Kidney capillary endothelial cell (primary cell): ENCODE measurements around the gene FREM2.

ENCODE experiments used
- DNase-seq: peaks from one replicate; pipeline ENCODE4 v3.0.0-alpha.2; 2018; ENCODE audit warnings: low spot score

Gene FREM2

DNA sequence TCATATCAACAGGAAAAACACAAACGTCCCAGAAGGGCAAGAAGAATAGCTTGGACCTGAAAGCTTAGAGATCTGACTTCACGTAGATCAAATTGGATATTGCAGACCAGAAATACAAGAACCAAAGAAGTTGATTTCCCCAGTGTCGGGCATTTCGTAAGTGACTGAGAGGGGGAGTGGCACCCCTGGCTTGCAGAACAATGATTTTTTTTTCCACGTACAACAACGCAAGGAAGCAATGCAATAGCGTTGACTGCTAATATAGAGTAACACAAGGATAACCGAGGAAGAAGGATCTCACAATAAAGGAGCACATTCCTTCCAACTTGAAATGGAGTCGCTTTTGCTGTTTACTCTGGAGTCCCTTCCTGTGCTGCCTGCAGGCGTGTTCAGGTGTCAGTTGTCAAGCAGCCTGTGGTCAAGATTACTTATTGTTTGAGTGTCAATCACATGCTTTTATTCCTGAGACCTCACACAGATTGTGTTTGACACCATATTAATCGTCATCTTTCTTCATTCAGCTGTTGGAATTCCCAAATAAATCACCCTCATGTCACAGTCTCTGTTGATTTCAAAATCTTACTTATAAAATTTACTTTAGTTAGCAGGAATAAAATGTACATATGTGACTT is 139.4 kb downstream of the FREM2 start:
- no peak for DNase-seq

DNA sequence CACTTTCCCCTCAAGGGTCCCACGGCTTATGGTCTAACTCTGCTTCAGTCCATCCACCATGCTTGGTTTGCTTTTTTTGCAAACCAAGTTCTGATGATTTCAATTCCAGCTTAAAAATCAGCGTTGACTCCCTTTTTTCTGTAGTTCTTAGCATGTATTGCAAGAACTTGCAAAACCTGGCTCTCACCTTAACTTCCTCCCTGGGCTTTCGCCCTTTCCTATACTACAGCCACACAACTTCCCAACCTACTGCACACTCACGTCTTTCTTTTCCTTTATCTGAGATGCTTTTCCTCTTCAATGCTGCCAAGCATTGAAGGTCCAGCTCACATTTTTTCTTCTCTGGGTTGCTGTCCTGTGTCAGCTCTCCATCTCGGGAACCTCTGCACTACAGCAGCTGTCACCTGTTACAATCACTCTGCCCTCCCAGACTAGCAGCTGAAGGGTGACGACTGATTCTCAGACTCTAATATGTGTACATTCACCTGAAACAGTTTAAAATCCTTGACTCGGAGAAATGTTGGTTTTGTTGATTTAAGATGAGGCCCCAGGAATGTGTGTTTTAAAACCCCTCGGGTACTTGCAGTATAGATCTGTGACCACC is 143.7 kb downstream of the FREM2 start:
- no peak for DNase-seq

DNA sequence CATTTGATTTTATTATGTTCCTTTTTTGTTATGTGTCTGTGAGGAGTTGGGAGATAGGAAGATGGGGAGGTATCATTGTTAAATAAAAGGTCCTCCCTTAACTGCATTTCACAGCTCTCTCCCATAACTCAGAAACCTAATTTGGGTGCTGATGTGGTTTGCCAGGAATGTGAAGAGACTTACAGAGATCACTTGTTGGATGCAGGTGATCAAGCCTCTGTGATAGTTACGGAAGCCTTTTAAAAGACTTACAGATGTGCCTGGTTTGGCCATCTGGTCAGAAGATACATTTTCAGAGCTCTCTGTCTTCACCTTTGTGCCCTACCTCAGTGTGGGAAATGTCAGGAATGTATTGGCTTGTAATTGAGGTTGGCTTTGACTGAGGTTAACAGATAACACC is 157.7 kb downstream of the FREM2 start:
- no peak for DNase-seq

DNA sequence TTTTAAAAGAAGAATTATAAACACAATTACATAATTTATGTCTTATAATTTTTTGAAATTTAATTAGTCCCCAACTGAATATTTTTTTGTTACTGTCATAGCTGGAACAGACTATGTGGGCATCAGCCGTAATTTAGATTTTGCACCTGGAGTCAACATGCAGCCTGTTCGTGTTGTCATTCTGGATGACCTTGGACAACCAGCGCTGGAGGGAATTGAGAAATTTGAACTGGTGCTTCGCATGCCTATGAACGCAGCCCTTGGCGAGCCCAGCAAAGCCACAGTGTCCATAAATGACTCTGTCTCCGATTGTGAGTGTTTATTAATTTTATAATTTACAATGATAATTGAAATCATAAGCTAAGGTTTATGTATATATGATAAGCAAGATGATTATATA is 161.5 kb downstream of the FREM2 start:
- no peak for DNase-seq

DNA sequence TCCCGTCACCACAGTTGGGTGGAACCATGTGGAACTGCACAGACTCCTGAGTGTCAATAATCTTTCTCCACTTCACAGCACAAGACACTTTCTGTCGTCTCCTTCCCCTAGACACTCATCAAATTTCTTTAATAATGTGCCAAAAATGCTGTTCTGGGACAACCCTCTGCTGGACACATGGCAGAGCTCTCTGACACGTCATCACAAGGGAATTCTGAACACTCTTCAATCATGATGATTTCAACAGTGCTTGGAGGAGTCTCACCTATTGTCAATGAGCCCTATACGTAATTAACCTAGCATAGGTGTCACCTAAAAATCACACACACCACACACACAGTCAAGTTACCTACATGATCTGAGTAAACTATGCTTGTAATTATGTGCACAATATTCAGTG is 162.4 kb downstream of the FREM2 start:
- DNase-seq = no peak

DNA sequence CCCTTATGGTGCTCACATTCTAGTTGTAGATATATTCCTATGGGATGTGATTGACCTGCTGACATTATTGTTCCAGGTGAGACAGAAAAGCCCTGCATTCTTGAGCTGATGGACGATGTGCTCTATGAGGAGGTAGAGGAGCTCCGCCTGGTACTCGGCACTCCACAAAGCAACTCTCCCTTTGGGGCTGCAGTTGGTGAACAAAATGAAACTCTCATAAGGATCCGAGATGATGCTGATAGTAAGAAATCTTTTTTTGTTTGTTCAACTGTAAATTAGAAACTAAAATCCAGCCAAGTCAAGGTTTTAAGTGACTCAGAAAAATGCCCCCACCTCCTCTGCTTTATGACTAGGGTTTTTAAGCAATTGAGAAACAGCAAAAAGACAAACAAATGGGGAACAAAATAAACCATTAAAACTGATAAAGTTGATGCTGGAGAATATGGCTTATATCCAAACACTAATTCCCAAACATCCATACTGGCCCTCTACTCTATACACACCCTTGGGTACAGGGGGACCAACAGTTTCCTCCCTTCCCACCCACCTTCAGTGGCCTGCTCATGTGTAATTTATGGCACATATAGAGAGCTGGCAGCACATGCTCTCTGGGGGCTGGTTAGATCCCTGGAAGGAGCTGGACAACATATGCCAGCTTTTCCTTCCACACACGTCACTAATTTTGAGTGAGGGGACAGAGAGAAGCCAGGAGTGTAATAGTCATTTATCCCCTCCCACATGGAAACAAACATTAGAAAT is 164.2 kb downstream of the FREM2 start:
- no peak for DNase-seq

DNA sequence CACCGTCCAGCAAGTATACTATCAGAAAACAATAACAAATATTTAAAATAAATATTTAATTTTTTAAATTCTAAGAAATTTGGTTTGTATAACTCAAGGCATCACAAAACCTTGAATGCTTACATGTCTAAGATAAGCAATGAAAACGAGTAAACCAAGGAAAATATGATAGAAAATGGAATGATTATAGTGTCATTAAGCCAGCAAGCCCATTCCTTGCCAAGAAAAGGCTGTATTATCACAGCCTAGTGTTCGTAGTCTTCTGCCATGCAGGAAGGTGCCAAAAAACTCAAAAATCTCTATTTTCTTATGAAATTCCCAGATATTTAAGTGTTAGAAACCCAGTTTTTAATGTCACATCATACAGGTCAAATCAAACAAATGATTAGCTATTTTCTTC is 167.3 kb downstream of the FREM2 start:
- no peak for DNase-seq

DNA sequence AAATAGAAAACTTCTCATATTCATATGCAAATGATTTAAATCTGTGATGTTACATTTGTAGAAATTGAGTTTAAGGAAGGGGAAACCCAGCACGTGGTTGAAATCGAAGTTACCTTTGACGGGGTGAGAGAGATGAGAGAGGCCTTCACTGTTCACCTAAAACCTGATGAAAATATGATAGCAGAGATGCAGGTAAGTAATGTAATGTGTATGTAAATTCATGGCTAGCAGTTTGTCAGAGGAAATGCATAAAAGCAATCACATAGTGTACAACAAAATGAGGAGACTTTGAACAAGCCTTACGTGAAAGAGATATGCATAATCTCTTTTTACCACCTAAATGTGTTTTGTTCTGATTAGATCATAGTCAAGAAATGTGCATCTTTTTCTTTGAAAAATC is 169.2 kb downstream of the FREM2 start:
- DNase-seq = no peak

DNA sequence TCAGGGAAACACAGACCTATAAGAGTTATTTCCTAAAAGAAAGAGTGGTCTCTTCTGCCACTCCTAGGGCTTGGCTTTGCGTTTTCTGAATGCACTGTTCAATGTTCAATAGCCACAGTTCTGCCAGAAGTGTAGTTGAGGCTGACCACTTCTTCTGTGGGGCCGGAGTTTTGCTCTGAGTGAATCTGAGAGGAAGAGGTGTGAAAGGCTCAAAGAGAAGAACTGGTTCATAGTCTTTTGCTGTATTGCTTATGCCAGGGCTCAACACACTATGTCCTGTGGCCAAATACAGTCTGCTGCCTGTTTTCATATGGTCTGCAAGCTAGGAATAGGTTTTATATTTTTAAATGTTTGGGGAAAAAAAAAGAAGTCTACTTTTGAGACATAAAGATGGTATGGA is 175.6 kb downstream of the FREM2 start:
- no peak for DNase-seq

DNA sequence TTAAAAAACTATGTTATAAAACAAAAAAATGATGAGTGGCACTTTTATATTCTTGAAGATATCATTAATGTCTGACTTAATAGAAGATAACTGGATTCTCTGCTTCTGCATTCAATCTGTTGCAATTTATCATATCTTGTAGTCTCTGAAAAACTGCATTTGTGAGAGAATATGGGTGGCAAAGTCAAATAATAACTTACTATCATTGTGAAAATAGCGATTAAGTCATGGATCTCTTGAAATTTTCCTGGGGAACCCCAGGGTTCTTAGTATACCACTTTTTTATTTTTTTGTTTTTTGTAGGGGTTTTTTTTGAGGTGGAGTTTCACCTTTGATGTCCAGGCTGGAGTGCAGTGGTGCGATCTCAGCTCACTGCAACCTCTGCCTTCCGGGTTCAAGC is 176.7 kb downstream of the FREM2 start:
- DNase-seq = no peak

DNA sequence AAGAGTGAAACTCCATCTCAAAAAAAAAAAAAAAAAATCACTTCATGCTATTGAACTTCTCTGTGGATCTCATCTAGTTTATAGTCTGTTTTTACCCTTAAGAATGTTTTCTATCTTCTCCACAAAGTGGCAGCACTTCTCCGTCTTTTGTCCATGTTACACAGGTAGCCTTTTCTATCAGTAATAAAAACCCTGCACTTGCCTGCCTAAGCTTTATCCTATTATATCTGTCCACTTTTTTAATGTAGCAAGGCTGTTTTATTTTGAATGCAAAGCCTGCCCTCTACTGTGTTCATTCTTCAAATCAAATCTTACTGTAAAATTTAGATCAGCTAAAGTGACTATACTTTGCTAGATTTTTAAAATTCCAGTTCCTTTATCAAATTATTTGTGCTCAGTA is 179.8 kb downstream of the FREM2 start:
- no peak for DNase-seq

DNA sequence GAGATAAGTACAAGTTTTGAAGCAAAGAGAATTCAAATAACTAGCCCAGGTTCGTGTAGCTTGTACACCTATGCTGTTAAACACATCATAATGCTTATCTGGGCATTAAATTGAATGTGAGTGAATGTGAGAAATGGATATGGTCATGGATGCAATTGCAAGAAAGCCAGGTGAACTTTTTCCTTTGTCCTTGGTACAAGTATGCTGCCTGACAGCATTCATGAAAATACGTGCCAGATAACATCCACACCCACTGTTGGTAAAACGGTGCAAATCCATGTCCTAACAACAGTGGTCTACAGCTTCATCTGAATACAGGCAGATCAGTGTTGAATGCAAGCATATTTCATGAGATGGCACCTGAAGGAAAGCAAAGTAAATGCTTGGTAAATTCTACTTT is 181.5 kb downstream of the FREM2 start:
- no peak for DNase-seq

DNA sequence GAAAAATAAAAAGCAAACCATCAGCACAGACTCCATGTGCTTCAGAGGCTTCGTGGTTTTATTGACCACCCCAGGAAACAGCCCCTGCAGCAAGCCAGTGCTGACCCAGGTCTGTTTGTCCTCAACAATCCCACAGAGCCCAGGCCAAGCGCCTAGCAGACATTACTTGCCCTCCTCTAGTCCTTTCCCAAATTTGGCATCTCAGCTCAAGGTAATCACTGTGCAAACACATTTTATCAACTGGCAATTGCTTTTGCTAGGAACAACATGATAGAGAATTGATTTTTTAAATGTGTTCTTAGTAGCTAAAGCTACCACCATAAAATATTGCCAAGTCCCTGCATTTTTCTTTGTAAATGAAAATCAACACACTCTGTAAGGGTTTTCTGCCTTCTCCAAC is 182.0 kb downstream of the FREM2 start:
- DNase-seq = no peak

DNA sequence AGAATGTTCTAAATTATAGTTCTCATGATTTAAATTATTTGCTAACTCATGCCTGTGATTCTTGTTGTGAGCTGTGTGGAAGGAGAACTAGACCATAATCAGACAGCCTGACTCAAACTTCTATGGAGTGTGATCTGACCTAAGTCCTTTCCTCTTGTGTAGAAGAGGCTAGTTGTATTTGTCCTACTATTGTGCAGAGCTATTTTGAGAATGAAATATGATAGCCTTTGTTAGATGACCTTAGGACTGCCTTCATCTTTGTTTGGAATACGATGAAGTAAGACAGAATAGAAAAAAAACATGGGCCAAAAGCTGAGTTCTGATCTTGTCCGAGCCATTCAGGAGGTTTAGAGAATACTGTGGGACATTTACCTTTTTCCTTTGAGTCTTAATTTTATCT is 184.4 kb downstream of the FREM2 start:
- no peak for DNase-seq

DNA sequence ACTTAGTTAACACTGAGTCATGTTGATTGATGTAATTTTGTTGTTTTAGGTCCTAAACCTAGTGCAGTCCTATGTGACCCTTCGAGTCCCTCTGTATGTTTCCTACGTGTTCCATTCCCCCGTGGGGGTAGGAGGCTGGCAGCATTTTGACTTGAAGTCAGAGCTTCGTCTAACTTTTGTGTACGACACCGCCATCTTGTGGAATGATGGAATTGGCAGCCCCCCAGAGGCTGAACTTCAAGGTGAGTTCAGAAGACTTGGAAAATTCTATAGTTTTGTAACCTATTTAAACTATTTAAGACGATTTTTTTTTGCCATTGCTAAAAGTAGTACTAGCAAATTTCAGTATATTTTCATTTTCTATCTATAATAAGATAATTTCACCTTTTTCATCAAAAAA is 185.8 kb downstream of the FREM2 start:
- no peak for DNase-seq

DNA sequence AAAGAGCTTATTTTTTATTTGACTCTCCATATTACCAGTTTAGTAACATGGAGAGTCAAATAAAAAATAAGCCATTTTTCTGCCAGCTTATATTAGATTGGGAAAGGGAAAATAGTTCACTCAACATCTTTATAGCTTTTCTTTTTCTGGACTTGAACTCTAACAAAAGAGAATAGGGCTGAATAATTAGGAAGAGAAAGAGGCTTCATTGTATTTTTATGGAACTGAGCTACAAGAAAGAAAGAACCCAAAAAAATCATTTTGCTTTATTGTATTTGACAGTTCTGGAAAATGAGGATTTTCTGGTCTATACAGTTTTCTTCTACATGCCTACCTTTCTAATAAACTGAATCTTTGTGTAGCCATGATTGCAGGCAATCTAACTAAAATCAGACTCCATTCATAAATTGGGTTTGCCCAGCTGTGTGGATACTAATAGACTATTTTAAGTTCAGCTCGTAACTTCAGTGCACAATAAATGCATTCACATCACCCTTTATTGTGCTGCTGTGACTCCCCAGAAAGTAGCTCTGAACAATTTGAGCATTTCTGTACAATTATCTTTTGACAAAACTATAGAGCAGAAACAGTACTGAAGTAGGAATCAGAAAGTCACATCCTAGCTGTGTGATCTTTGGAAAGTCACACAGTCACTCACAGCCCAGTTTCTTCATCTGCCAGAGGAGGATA is 188.5 kb downstream of the FREM2 start:
- no peak for DNase-seq

DNA sequence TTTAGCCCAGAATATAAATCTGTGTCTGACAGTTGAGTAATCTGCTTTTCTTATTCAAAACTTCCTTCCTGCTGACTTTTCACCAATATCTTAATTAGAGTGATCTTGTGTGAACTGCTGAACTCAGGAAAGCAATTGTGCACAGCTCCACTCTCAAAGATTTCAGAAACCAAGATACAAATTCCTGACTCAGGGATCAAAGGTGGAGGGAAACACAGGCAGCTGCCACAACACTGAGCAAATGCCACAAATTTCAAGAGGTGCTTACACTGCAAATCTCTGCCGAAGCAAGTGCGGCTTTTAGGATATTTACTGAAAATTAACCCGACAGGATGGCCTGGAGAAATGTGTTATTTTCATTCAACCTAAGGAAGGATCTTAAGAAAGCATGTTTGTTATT is 192.4 kb downstream of the FREM2 start:
- peak; percentile 10 for DNase-seq

DNA sequence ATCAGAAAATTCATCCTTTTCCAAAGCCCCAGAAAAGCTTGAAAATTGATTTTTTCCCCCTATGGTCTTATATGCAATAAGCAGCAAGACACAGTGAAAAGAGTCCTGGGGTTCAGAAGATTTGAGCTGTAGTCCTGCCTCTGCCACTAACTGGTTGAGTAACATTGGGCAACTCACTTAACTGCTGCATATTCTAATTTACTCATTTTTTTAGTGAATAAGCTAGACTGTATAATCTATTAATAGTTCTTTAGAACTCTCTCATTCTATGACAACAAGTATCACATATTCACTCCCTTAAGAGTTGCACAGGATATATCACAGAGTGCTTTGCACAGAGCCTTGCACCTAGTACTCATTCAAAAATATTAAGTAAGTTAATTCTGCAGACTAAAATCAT is 192.9 kb downstream of the FREM2 start:
- DNase-seq = no peak

DNA sequence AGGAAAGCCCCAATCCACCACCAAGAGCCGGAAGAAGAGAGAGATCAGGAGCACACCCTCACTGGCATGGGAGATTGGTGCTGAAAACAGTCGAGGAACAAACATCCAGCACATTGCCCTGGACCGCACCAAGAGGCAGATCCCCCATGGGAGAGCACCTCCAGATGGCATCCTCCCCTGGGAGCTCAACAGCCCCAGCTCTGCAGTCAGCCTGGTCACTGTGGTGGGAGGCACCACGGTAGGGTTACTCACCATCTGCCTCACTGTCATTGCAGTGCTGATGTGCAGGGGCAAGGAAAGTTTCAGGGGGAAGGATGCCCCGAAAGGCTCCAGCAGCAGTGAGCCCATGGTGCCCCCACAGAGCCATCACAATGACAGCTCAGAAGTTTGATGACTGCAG is 193.5 kb downstream of the FREM2 start:
- DNase-seq = no peak

DNA sequence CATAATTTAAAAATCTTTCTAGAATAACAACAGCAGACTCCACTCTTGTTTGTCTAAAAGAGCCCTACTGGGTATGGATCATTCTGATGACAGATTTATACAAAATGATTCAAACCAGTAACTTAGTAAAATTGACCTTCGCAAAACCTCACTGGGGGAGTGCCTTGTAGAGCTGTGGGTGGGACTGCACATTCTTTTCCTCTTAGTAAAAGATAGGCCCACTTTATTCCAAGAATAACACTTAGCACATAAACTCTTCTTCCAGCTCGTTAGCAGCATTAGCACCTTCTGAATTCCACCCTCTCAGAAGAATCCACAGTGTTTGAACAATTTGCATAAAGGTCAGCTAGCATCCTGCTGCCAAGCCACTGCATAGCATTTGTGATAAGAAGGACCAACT is 196.9 kb downstream of the FREM2 start:
- no peak for DNase-seq

DNA sequence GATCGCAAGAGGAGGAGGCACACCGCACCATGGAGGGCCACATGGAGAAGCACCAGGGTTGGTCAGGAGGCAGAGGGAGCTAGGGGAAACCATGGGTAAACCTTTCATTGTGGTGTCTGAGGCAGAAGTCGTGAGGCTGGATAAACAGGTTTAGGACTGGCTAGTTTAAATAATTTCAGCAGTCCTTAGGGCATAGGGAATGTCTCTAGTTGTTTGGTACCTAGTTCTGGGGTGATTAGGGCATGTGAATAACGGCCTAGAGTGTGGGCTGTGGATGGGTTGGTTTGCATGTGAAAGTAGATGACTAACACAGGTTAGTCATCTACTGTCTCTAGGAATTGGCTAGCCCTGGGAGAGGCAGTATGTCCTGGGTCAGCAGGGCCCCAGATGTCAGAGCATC is 201.4 kb downstream of the FREM2 start:
- DNase-seq = no peak

DNA sequence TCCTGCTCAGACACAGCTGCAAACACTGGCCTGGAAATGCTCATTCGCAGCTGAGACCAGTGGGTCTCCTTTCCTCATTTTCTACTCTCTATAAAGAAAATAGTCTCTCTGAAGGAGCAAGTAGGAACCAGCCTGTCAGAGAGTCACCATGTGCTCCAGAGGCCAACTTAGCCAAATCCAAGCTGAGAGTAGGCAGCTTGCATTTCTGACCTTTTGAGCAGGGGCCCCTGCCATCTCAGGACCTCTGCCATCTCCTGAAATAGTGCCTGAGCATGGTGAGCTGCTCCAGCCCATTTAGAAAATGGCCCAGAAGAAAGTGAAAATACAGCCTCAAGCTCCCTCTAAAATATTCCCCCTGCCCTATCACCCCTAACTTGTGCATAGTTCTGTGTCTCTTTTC is 208.2 kb downstream of the FREM2 start:
- DNase-seq = no peak

DNA sequence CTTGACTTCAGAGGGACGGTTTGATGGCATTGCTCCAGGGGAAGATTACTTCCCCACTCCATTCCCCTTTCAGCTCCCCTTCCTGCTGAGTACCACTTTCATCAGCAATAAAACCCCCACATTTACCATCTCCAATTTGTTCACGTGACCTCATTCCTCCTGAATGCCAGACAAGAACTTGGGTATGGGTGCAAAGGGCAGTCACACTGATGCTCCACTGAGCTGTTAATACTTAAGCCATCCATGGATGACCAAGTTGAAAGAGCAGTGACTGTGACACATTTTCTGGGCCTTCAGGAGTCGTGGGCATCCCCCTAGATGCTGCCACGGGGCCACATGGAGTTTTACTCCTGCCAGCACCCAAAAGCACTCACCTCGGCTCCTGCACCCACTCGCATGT is 210.6 kb downstream of the FREM2 start:
- DNase-seq = no peak
